H1 (cell line): ENCODE measurements around the gene HOXB5. TPM values are rescaled to one million over a fixed set of nuclear protein-coding genes. Genes with fewer than 3 reads are reported as not detected.

Source experiments
- CTCF ChIA-PET: fragments of 300-600 bp; sonication (Branson Sonifier 250); formaldehyde crosslinking; loops from one replicate; lab custom pipeline; 2021; ENCODE audit not compliant: partially characterized antibody; lab: Charles Lee
- POLR2A ChIA-PET: fragments of 300-600 bp; sonication (Branson Sonifier 250); formaldehyde crosslinking; loops from one replicate; lab custom pipeline; 2021; ENCODE audit warnings: inconsistent platforms; ENCODE audit not compliant: partially characterized antibody; lab: Charles Lee
- DNase-seq, 2 experiments: peaks; one replicate each; pipeline versions ENCODE4 v3.0.0 to v3.0.0-alpha.2; 2010 to 2022; ENCODE audit warnings: low spot score in 2 of 2, low read depth in 1 of 2, mixed read lengths in 1 of 2
- FAIRE-seq: peaks from 2 replicates; lab custom pipeline; 2011; peaks lifted over from hg19 to GRCh38; lab: Jason Lieb, UNC
- H2AFZ ChIP-seq: 2 replicates; pipeline ENCODE4 v1.8.1; 2012; ENCODE audit warnings: low read length, inconsistent platforms
- H2AK5ac ChIP-seq: 2 replicates; pipeline ENCODE4 v1.6.1; 2013; ENCODE audit warnings: low read depth, low read length
- H2BK120ac ChIP-seq: replicated peaks from 2 replicates; pipeline ENCODE3; 2013; ENCODE audit warnings: low read depth, low read length, inconsistent platforms
- H2BK12ac ChIP-seq: 2 replicates; pipeline ENCODE4 v1.6.1; 2013; ENCODE audit warnings: low read depth, low read length
- H2BK15ac ChIP-seq: 2 replicates; pipeline ENCODE4 v1.6.1; 2013; ENCODE audit warnings: low read length
- H2BK20ac ChIP-seq: 2 replicates; pipeline ENCODE4 v1.6.1; 2013; ENCODE audit warnings: low read length
- H2BK5ac ChIP-seq: 2 replicates; pipeline ENCODE4 v1.6.1; 2013; ENCODE audit warnings: low read depth, low read length
- H3K14ac ChIP-seq: 2 replicates; pipeline ENCODE4 v1.6.1; 2013; ENCODE audit warnings: inconsistent platforms; ENCODE audit not compliant: insufficient read length
- H3K18ac ChIP-seq: 2 replicates; pipeline ENCODE4 v1.6.1; 2013; ENCODE audit warnings: low read length; ENCODE audit errors: extremely low read depth
- H3K23ac ChIP-seq: 2 replicates; pipeline ENCODE4 v1.6.1; 2013; ENCODE audit warnings: inconsistent platforms; ENCODE audit not compliant: insufficient read length
- H3K23me2 ChIP-seq: 2 replicates; pipeline ENCODE4 v1.6.1; 2013; ENCODE audit warnings: low read depth, low read length
- H3K27ac ChIP-seq: 2 replicates; pipeline ENCODE4 v1.6.1; 2011; ENCODE audit warnings: low read depth, low read length, inconsistent platforms
- H3K27me3 ChIP-seq, 4 experiments: replicated peaks in 1 of 4; 1 replicate in 1 of 4; 2 replicates in 3 of 4; pipeline versions ENCODE4 v1.6.1 to v1.8.1; 2011 to 2013; ENCODE audit warnings: low read length in 3 of 4, mild to moderate bottlenecking in 3 of 4, inconsistent platforms in 2 of 4, mixed read lengths in 2 of 4, moderate library complexity in 1 of 4; ENCODE audit not compliant: control insufficient read depth in 3 of 4, insufficient read depth in 3 of 4; ENCODE audit errors: extremely low read depth in 1 of 4
- H3K36me3 ChIP-seq, 4 experiments: 2 replicates each; pipeline versions ENCODE4 v1.6.1 to v1.8.1; 2011 to 2013; ENCODE audit warnings: mild to moderate bottlenecking in 4 of 4, low read length in 3 of 4, moderate library complexity in 2 of 4, control low read depth in 1 of 4, inconsistent platforms in 1 of 4; ENCODE audit not compliant: insufficient read depth in 4 of 4, control insufficient read depth in 2 of 4
- H3K4ac ChIP-seq: replicated peaks from 2 replicates; pipeline ENCODE3; 2013; ENCODE audit warnings: low read length, low read depth, mixed read lengths, inconsistent platforms; ENCODE audit not compliant: insufficient read length
- H3K4me1 ChIP-seq, 4 experiments: replicated peaks in 1 of 4; 1 replicate in 1 of 4; 2 replicates in 3 of 4; pipeline versions ENCODE4 v1.6.1 to v1.8.1; 2011 to 2013; ENCODE audit warnings: low read length in 3 of 4, inconsistent platforms in 2 of 4, mixed read lengths in 1 of 4; ENCODE audit not compliant: insufficient read depth in 4 of 4, control insufficient read depth in 3 of 4
- H3K4me2 ChIP-seq, 2 experiments: 2 replicates each; pipeline versions ENCODE4 v1.6.1 to v1.8.1; 2011 to 2013; ENCODE audit warnings: low read depth in 2 of 2, low read length in 2 of 2, control low read depth in 1 of 2, inconsistent platforms in 1 of 2, mild to moderate bottlenecking in 1 of 2; ENCODE audit not compliant: insufficient read depth in 1 of 2
- H3K4me3 ChIP-seq, 4 experiments: fragments of 200-600, 300-600 bp in 1 of 4; sonication (generic), shearing (Covaris generic), sonication (Bioruptor Twin) in 1 of 4; 2 replicates each; pipeline versions ENCODE4 v1.5.1 to v1.8.1; 2011 to 2016; ENCODE audit warnings: low read length in 4 of 4, low read depth in 3 of 4, control low read depth in 2 of 4, inconsistent platforms in 2 of 4, mild to moderate bottlenecking in 2 of 4, mixed read lengths in 1 of 4, moderate library complexity in 1 of 4; ENCODE audit not compliant: insufficient read depth in 2 of 4; ENCODE audit errors: extremely low read depth in 1 of 4
- H3K56ac ChIP-seq: replicated peaks from 2 replicates; pipeline ENCODE3; 2013; ENCODE audit warnings: low read depth, mild to moderate bottlenecking, mixed read lengths, low read length, inconsistent platforms; ENCODE audit not compliant: insufficient read length
- H3K79me1 ChIP-seq: 2 replicates; pipeline ENCODE4 v1.6.1; 2013; ENCODE audit warnings: low read depth, low read length, control low read depth
- H3K79me2 ChIP-seq, 2 experiments: 2 replicates each; pipeline versions ENCODE4 v1.6.1 to v1.8.1; 2012 to 2013; ENCODE audit warnings: low read length in 2 of 2, mild to moderate bottlenecking in 2 of 2, inconsistent platforms in 1 of 2; ENCODE audit not compliant: insufficient read depth in 2 of 2, control insufficient read depth in 1 of 2
- H3K9ac ChIP-seq, 4 experiments: replicated peaks in 1 of 4; 1 replicate in 1 of 4; 2 replicates in 3 of 4; pipeline versions ENCODE4 v1.6.1 to v1.8.1; 2011 to 2013; ENCODE audit warnings: low read depth in 3 of 4, low read length in 3 of 4, control low read depth in 2 of 4, mild to moderate bottlenecking in 2 of 4, moderate library complexity in 2 of 4, inconsistent platforms in 1 of 4; ENCODE audit errors: extremely low read depth in 1 of 4
- H3K9me3 ChIP-seq, 2 experiments: 2 replicates each; pipeline versions ENCODE4 v1.6.1 to v1.8.1; 2012 to 2013; ENCODE audit warnings: mild to moderate bottlenecking in 2 of 2, moderate library complexity in 2 of 2, control low read depth in 1 of 2, inconsistent platforms in 1 of 2, low read depth in 1 of 2, low read length in 1 of 2, mixed read lengths in 1 of 2; ENCODE audit not compliant: insufficient read depth in 2 of 2
- H4K20me1 ChIP-seq, 2 experiments: replicated peaks in 1 of 2; 2 replicates each; pipeline versions ENCODE3 to v1.8.1; 2011 to 2013; ENCODE audit warnings: inconsistent platforms in 2 of 2, low read length in 2 of 2, mild to moderate bottlenecking in 1 of 2; ENCODE audit not compliant: insufficient read depth in 2 of 2, control insufficient read depth in 1 of 2
- H4K5ac ChIP-seq: 2 replicates; pipeline ENCODE4 v1.6.1; 2013; ENCODE audit warnings: low read length, low read depth, mixed read lengths, inconsistent platforms; ENCODE audit not compliant: insufficient read length
- H4K8ac ChIP-seq: 2 replicates; pipeline ENCODE4 v1.8.0; 2013; ENCODE audit warnings: mild to moderate bottlenecking, moderate library complexity, low read length, inconsistent platforms; ENCODE audit not compliant: insufficient read depth; ENCODE audit errors: extremely low read depth
- H4K91ac ChIP-seq: replicated peaks from 2 replicates; pipeline ENCODE3; 2013; ENCODE audit warnings: low read length, mixed read lengths, inconsistent platforms; ENCODE audit not compliant: insufficient read length
- CBX8 ChIP-seq: fragments of 300-800, 300-1000 bp; sonication (generic); IDR thresholded peaks from 2 replicates; pipeline ENCODE4 v1.7.1; 2016; ENCODE audit warnings: low read depth, low read length, borderline replicate concordance
- CTBP2 ChIP-seq: IDR thresholded peaks from 2 replicates; pipeline ENCODE4 v1.7.0; 2011; ENCODE audit warnings: borderline replicate concordance, mild to moderate bottlenecking, moderate library complexity, mixed read lengths, low read length; ENCODE audit not compliant: insufficient read depth, insufficient read length
- EZH2 ChIP-seq: fragments of 200-600 bp; sonication (generic); IDR thresholded peaks from 2 replicates; pipeline ENCODE4 v1.7.1; 2012; ENCODE audit warnings: low read depth, mild to moderate bottlenecking, moderate library complexity, low read length, inconsistent platforms; ENCODE audit not compliant: severe bottlenecking
- KDM4A ChIP-seq: IDR thresholded peaks from one replicate; pipeline ENCODE4 v1.7.1; 2012; ENCODE audit warnings: low read depth, mild to moderate bottlenecking, moderate library complexity, low read length, inconsistent platforms; ENCODE audit not compliant: severe bottlenecking
- MAFK ChIP-seq: IDR thresholded peaks from 2 replicates; pipeline ENCODE4 v1.6.1; 2012; ENCODE audit warnings: low read depth, mild to moderate bottlenecking, improper control_type of control experiment, low read length
- POU5F1 ChIP-seq: IDR thresholded peaks from 2 replicates; pipeline ENCODE4 v1.6.1; 2011; ENCODE audit warnings: low read depth, mild to moderate bottlenecking, low read length, moderate library complexity
- RXRA ChIP-seq: IDR thresholded peaks from 2 replicates; pipeline ENCODE4 v1.6.1; 2011; ENCODE audit warnings: low read depth, mild to moderate bottlenecking, low read length, moderate library complexity; ENCODE audit not compliant: insufficient read depth
- SUZ12 ChIP-seq: fragments of 200-600 bp; sonication (generic); IDR thresholded peaks from 2 replicates; pipeline ENCODE4 v1.6.1; 2012; ENCODE audit warnings: mild to moderate bottlenecking, inconsistent platforms, low read length, moderate library complexity, mixed read lengths
- WGBS, 2 experiments: shearing (Covaris generic) in 1 of 2; methylation state at CpG; one replicate each; pipeline versions ENCODE4 v1.1.6 to v1.1.7; 2013 to 2015; ENCODE audit warnings: low lambda C conversion rate in 2 of 2, mixed read lengths in 2 of 2, inconsistent platforms in 1 of 2, low coverage in 1 of 2, missing lambda C conversion rate in 1 of 2; ENCODE audit not compliant: insufficient replicate concordance in 2 of 2, insufficient coverage in 1 of 2, insufficient read length in 1 of 2; ENCODE audit errors: extremely low coverage in 1 of 2, missing lambda C conversion rate in 1 of 2; 5-methylcytosine and 5-hydroxymethylcytosine counted together
- polyA plus RNA-seq, 7 experiments: library from polyadenylated mRNA; depleted of rRNA in 3 of 7; stranded (reverse) in 5 of 7; unstranded in 2 of 7; fragments of >200 nt in 5 of 7; fragments of 200-250 nt in 2 of 7; gene quantifications; 1 replicate in 5 of 7; 2 replicates in 1 of 7; 4 replicates in 1 of 7; pipeline versions ENCODE4 v1.2.1 to v1.2.3, GENCODE V29; 2011 to 2013; ENCODE audit warnings: missing spikeins in 2 of 7, mixed read lengths in 2 of 7
- total RNA-seq: library from RNA; stranded (reverse); fragmentation: NEBNext Ultra II Directional; extraction: Animal tissue kit (Norgen Biotek cat#: 25700); gene quantifications from 2 replicates; pipeline ENCODE4 v1.2.1, GENCODE V29; 2021

HOXB5 gene
- total and polyA plus RNA-seq, 2 of the 8 experiments (the other 6 are each of a cell fraction or from before 2014, with no cell fraction given) = not detected

- POLR2A ChIA-PET = interaction anchor here (1.1 kb wide), 1 partner anchor 19 kb away, joined by 4 read pairs; the partner anchor contains the start of gene HOXB9
- H3K27ac ChIP-seq = no peak overlapping the region
Measured at GRCh38 chr17:48606892-48607614, 13.5 kb upstream of the HOXB5 start.

More at GRCh38 chr17:48606892-48607614, 13.5 kb upstream of the HOXB5 start:
- no peak overlapping the region for H4K91ac ChIP-seq
- no peak overlapping the region for H3K23ac ChIP-seq
- peak overlapping the region; percentile 92 for H2BK15ac ChIP-seq
- TF ChIP-seq SUZ12 (peak; percentile 39; the same call in 1 of the 2 replicates), KDM4A (no peak), EZH2 (peak; percentile 9), CBX8 (peak; percentile 27; the same call in 1 of the 2 replicates), RXRA (no peak), POU5F1 (no peak), CTBP2 (no peak), MAFK (no peak)
- CTCF ChIA-PET = interaction anchor here (0.6 to 2.5 kb wide), 11 partner anchors 19 to 1427 kb away, joined by 3 to 8 read pairs (median 5); partner anchors contain the start of gene HOXB9
- no peak overlapping the region for H2BK5ac ChIP-seq
- no peaks in the 10 kb centered on the region for H3K79me1 ChIP-seq
- H3K4me1 ChIP-seq = peaks cover 0 to 4% (median 2%) of the 10 kb centered on the region in 4 experiments; a peak in 4 of 7 replicates
- H4K8ac ChIP-seq = no peak overlapping the region
- no peak overlapping the region for H3K18ac ChIP-seq
- H4K20me1 ChIP-seq = peaks cover 23 to 40% of the 10 kb centered on the region in 2 experiments
- no peak overlapping the region for H3K14ac ChIP-seq
- no peak overlapping the region for H3K4me2 ChIP-seq
- peak overlapping the region; percentile 100 for H2AK5ac ChIP-seq
- peaks cover 2% of the 10 kb centered on the region; the same call in 1 of the 2 replicates for H3K23me2 ChIP-seq
- no peak for FAIRE-seq
- peak overlapping the region; percentile 99 for H2BK12ac ChIP-seq
- H3K36me3 ChIP-seq = peaks cover 0 to 11% (median 0%) of the 10 kb centered on the region in 4 experiments; a peak in 1 of 8 replicates
- H3K4ac ChIP-seq = peak overlapping the region; percentile 39
- H3K4me3 ChIP-seq = no peak overlapping the region
- no peaks in the 10 kb centered on the region for H3K9me3 ChIP-seq
- no peak overlapping the region; the same call in 1 of the 2 replicates for H2BK20ac ChIP-seq
- no peak overlapping the region for H4K5ac ChIP-seq
- DNase-seq = no peak
- no peak overlapping the region for H2AFZ ChIP-seq
- no peak overlapping the region for H2BK120ac ChIP-seq
- 32% methylated on average over 7 of the region's 9 CpGs; no CpG with 5 or more reads in 1 of the 2 experiments for WGBS, 2 experiments
- H3K9ac ChIP-seq = no peak overlapping the region
- H3K56ac ChIP-seq = no peak overlapping the region
- peaks cover 97 to 100% (median 99%) of the 10 kb centered on the region in 4 experiments for H3K27me3 ChIP-seq
- H3K79me2 ChIP-seq = no peaks in the 10 kb centered on the region
